Mesothelial cell of epicardium (in vitro differentiated cells): ENCODE data around the gene NFKBIE. TPM values are rescaled to one million over a fixed set of nuclear protein-coding genes. Genes with fewer than 3 reads are reported as not detected.
"Not testable (repeated sequence)": the region's sequence is repeated elsewhere in the genome, so short reads cannot be mapped to it uniquely, and the experiment has no call there.

Experiments
- DNase-seq, 2 experiments: peaks; one replicate each; pipeline ENCODE4 v3.0.0; 2021; ENCODE audit warnings: low spot score in 2 of 2; ENCODE audit not compliant: unreplicated experiment in 2 of 2
- H3K27ac Mint-ChIP-seq: 2 replicates; pipeline ENCODE4 v1.8.0; 2021; ENCODE audit warnings: mixed read lengths
- H3K27me3 Mint-ChIP-seq: 2 replicates; pipeline ENCODE4 v1.8.0; 2021; ENCODE audit warnings: low read depth, mixed read lengths
- H3K36me3 Mint-ChIP-seq: 2 replicates; pipeline ENCODE4 v1.8.0; 2021; ENCODE audit warnings: mixed read lengths
- H3K4me1 Mint-ChIP-seq: 2 replicates; pipeline ENCODE4 v1.8.0; 2021; ENCODE audit warnings: mixed read lengths
- H3K4me3 Mint-ChIP-seq: 2 replicates; pipeline ENCODE4 v1.8.0; 2021; ENCODE audit warnings: mild to moderate bottlenecking, moderate library complexity, mixed read lengths
- H3K9me3 Mint-ChIP-seq: 2 replicates; pipeline ENCODE4 v1.8.0; 2021; ENCODE audit warnings: mixed read lengths
- total RNA-seq: library from RNA; stranded (reverse); gene quantifications from 3 replicates; pipeline ENCODE4 v1.2.1, GENCODE V29; 2021
- TF ChIP-seq, protein P1 (sequence below): fragments of 200-600 bp; sonication (generic); IDR thresholded peaks from one replicate; pipeline ENCODE4 v1.5.0; 2021; ENCODE audit warnings: antibody characterized with exemption; ENCODE audit not compliant: unreplicated experiment

Gene NFKBIE
- total RNA-seq, 1 donor from 2014 or later: 9.7 TPM

GRCh38 chr6:44235891-44236516 is 29.3 kb downstream of the NFKBIE start:
- H3K27ac Mint-ChIP-seq: no peak overlapping the region

GRCh38 chr6:44235269-44235668 is 30.1 kb downstream of the NFKBIE start:
- H3K4me3 Mint-ChIP-seq: peak overlapping the region; percentile 10
- peaks cover 34% of the 10 kb centered on the region for H3K4me1 Mint-ChIP-seq
- peaks cover 4% of the 10 kb centered on the region for H3K27me3 Mint-ChIP-seq
- TF ChIP-seq, protein P1, sequence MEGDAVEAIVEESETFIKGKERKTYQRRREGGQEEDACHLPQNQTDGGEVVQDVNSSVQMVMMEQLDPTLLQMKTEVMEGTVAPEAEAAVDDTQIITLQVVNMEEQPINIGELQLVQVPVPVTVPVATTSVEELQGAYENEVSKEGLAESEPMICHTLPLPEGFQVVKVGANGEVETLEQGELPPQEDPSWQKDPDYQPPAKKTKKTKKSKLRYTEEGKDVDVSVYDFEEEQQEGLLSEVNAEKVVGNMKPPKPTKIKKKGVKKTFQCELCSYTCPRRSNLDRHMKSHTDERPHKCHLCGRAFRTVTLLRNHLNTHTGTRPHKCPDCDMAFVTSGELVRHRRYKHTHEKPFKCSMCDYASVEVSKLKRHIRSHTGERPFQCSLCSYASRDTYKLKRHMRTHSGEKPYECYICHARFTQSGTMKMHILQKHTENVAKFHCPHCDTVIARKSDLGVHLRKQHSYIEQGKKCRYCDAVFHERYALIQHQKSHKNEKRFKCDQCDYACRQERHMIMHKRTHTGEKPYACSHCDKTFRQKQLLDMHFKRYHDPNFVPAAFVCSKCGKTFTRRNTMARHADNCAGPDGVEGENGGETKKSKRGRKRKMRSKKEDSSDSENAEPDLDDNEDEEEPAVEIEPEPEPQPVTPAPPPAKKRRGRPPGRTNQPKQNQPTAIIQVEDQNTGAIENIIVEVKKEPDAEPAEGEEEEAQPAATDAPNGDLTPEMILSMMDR: no peak
- peak overlapping the region; percentile 84 for H3K27ac Mint-ChIP-seq
- no peaks in the 10 kb centered on the region for H3K36me3 Mint-ChIP-seq
- no peaks in the 10 kb centered on the region for H3K9me3 Mint-ChIP-seq
- no peak for DNase-seq

More at GRCh38 chr6:44235891-44236516, 29.3 kb downstream of the NFKBIE start:
- Mint-ChIP-seq H3K36me3 (no peaks in the 10 kb centered on the region), H3K27me3 (peaks cover 4% of the 10 kb centered on the region), H3K9me3 (no peaks in the 10 kb centered on the region), H3K4me1 (peaks cover 34% of the 10 kb centered on the region), H3K4me3 (no peak overlapping the region)
- TF ChIP-seq, protein P1: no peak
- no peak for DNase-seq

- no peaks in the 10 kb centered on the region for H3K9me3 Mint-ChIP-seq
- no peak overlapping the region for H3K4me3 Mint-ChIP-seq
- TF ChIP-seq, protein P1: peak; percentile 50
- DNase-seq: no peak
- no peaks in the 10 kb centered on the region for H3K36me3 Mint-ChIP-seq
- H3K27ac Mint-ChIP-seq: peak overlapping the region; percentile 84
- H3K27me3 Mint-ChIP-seq: peaks cover 3% of the 10 kb centered on the region
- peaks cover 35% of the 10 kb centered on the region for H3K4me1 Mint-ChIP-seq
Observed at GRCh38 chr6:44234101-44235025, 31.0 kb downstream of the NFKBIE start.

- Mint-ChIP-seq H3K27ac (peak overlapping the region; percentile 84), H3K27me3 (no peaks in the 10 kb centered on the region), H3K4me3 (no peak overlapping the region), H3K4me1 (peaks cover 42% of the 10 kb centered on the region), H3K36me3 (no peaks in the 10 kb centered on the region), H3K9me3 (no peaks in the 10 kb centered on the region)
- TF ChIP-seq, protein P1: no peak
- DNase-seq: no peak
Observed at GRCh38 chr6:44233567-44234100, 31.7 kb downstream of the NFKBIE start.

GRCh38 chr6:44232676-44233566 is 32.4 kb downstream of the NFKBIE start:
- Mint-ChIP-seq H3K27ac (no peak overlapping the region), H3K4me3 (no peak overlapping the region), H3K9me3 (no peaks in the 10 kb centered on the region), H3K36me3 (no peaks in the 10 kb centered on the region), H3K27me3 (no peaks in the 10 kb centered on the region), H3K4me1 (peaks cover 42% of the 10 kb centered on the region)
- TF ChIP-seq, protein P1: no peak
- no peak for DNase-seq

DNA sequence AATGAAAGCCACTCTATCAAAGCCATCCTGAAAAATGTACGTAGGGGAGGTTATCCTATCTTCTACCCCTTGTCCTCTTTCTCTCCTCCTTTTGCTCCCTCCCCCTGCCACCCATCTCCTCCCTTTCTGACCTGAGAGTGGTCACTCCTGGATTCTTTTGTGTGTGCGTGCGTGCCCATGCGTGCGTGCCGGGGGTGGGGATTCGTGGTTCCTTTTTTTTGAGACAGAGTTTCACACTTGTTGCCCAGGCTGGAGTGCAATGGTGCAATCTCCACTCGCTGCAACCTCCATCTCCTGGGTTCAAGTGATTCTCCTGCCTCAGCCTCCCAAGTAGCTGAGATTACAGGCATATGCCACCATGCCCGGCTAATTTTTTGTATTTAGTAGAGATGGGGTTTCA is 33.9 kb downstream of the NFKBIE start:
- DNase-seq, H3K36me3 Mint-ChIP-seq, H3K27me3 Mint-ChIP-seq, H3K4me3 Mint-ChIP-seq, H3K9me3 Mint-ChIP-seq, H3K27ac Mint-ChIP-seq: not testable (repeated sequence)
- H3K4me1 Mint-ChIP-seq: peaks cover 51% of the 10 kb centered on the region
